ENCODE measurements around the gene SYCN. TPM values are rescaled to one million over a fixed set of nuclear protein-coding genes. Genes with fewer than 3 reads are reported as not detected.

SYCN gene
- total and polyA plus RNA-seq, 9 donors: 1.2 to 2.4 TPM; not detected in 7

DNA sequence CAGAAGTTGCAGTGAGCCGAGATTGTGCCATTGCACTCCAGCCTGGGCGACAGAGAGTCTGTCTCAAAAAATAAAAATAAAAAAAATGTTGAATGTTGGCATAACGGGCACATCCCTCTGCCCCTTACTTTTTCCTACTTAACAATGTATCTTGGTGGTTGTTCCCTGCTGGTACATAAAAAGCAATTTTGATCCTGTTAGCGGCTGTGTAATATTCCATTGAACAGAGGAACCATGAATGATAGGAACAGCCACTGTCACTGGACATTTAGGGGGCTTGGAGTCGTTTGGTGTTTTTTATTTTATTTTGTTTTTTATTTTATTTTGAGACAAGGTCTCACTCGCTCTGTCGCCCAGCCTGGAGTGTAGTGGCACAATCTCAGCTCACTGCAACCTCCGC, 17.7 kb downstream of the SYCN start:
- intact Hi-C loops (cut with DNase I): loop anchor here in 3 of 4 donors (5.0 kb wide), 2 partner anchors 64 to 69 kb away; no protein-coding TSS in a partner anchor
- H3K4me1 ChIP-seq (ENCODE audit: insufficient read depth): no peaks in the 10 kb centered on the region
- no peak for DNase-seq

GRCh38 chr19:39183104-39183503, 21.0 kb downstream of the SYCN start:
- Histone ChIP-seq H3K4me3 (no peak overlapping the region), H3K9me3 (no peaks in the 10 kb centered on the region), H3K27ac (no peak overlapping the region), H3K36me3 (no peaks in the 10 kb centered on the region), H3K27me3 (no peaks in the 10 kb centered on the region), H3K4me1 (ENCODE audit: insufficient read depth) (no peaks in the 10 kb centered on the region)
- 80 to 87% (median 85%) methylated on average over 8 of the region's 8 CpGs for WGBS, 3 donors
- TF ChIP-seq CTCF (IDR thresholded peaks at IDR 0.05) (no peak), EP300 (IDR thresholded peaks at IDR 0.05) (no peak), POLR2A (IDR thresholded peaks at IDR 0.05) (no peak)
- intact Hi-C loops (cut with DNase I): no loop called here
- DNase-seq: no peak

More for the DNA sequence above, 17.7 kb downstream of the SYCN start:
- Histone ChIP-seq H3K36me3 (no peaks in the 10 kb centered on the region), H3K4me3 (no peak overlapping the region), H3K27me3 (no peaks in the 10 kb centered on the region), H3K9me3 (no peaks in the 10 kb centered on the region), H3K27ac (no peak overlapping the region)
- TF ChIP-seq CTCF (IDR thresholded peaks at IDR 0.05): no peak
- no peak for TF ChIP-seq POLR2A (IDR thresholded peaks at IDR 0.05)
- no peak for TF ChIP-seq EP300 (IDR thresholded peaks at IDR 0.05)
- 89 to 92% (median 90%) methylated on average over 8 of the region's 8 CpGs for WGBS, 3 donors

GRCh38 chr19:39182174-39182505, 21.9 kb downstream of the SYCN start:
- H3K36me3 ChIP-seq: no peaks in the 10 kb centered on the region
- intact Hi-C loops (cut with DNase I): no loop called here
- DNase-seq: no peak
- no peaks in the 10 kb centered on the region for H3K4me1 ChIP-seq (ENCODE audit: insufficient read depth)
- 72 to 80% (median 73%) methylated on average over 4 of the region's 4 CpGs for WGBS, 3 donors
- H3K9me3 ChIP-seq: no peaks in the 10 kb centered on the region
- no peaks in the 10 kb centered on the region for H3K27me3 ChIP-seq
- H3K4me3 ChIP-seq: no peak overlapping the region
- TF ChIP-seq CTCF (IDR thresholded peaks at IDR 0.05) (no peak), EP300 (IDR thresholded peaks at IDR 0.05) (no peak), POLR2A (IDR thresholded peaks at IDR 0.05) (no peak)
- H3K27ac ChIP-seq: no peak overlapping the region

- whole genome bisulfite sequencing, 3 donors: 69 to 74% (median 74%) methylated on average over 21 of the region's 21 CpGs
Measured at GRCh38 chr19:39181500-39182173, 22.4 kb downstream of the SYCN start.

More at GRCh38 chr19:39181500-39182173, 22.4 kb downstream of the SYCN start:
- no peak for TF ChIP-seq POLR2A (IDR thresholded peaks at IDR 0.05)
- no peak for TF ChIP-seq EP300 (IDR thresholded peaks at IDR 0.05)
- TF ChIP-seq CTCF (IDR thresholded peaks at IDR 0.05): no peak
- Histone ChIP-seq H3K27ac (no peak overlapping the region), H3K27me3 (no peaks in the 10 kb centered on the region), H3K9me3 (no peaks in the 10 kb centered on the region), H3K4me1 (ENCODE audit: insufficient read depth) (no peaks in the 10 kb centered on the region), H3K36me3 (no peaks in the 10 kb centered on the region), H3K4me3 (no peak overlapping the region)
- intact Hi-C loops (cut with DNase I): no loop called here
- DNase-seq: no peak

All from ovary (tissue), 9 donors.